WTC11 (cell line): ENCODE results near the gene TH. TPM values are rescaled to one million over a fixed set of nuclear protein-coding genes. Genes with fewer than 3 reads are reported as not detected.

ENCODE experiments used
- ATAC-seq: fragments of 200-7000 bp; cut with Tn5 transposase; 2 replicates; pipeline ENCODE4 v1.10.0; 2021; ENCODE audit warnings: mild to moderate bottlenecking, moderate library complexity
- CTCF ChIA-PET: fragments of 300-600 bp; sonication (Branson Sonifier 250); formaldehyde crosslinking; loops from one replicate; lab custom pipeline; 2021; ENCODE audit warnings: antibody characterized with exemption; lab: Charles Lee
- POLR2A ChIA-PET: fragments of 350-600 bp; sonication (Branson Sonifier 250); formaldehyde crosslinking; loops from one replicate; lab custom pipeline; 2021; ENCODE audit warnings: antibody characterized with exemption; lab: Charles Lee
- DNase-seq: peaks from one replicate; pipeline ENCODE4 v3.0.0; 2021; ENCODE audit warnings: low spot score
- H3K27ac Mint-ChIP-seq: 2 replicates; pipeline ENCODE4 v1.8.0; 2021; ENCODE audit warnings: mixed read lengths
- H3K27me3 Mint-ChIP-seq: 2 replicates; pipeline ENCODE4 v1.8.0; 2021; ENCODE audit warnings: low read depth, mild to moderate bottlenecking, moderate library complexity, mixed read lengths
- H3K36me3 Mint-ChIP-seq: 2 replicates; pipeline ENCODE4 v1.8.0; 2021; ENCODE audit warnings: mixed read lengths
- H3K4me1 Mint-ChIP-seq: 2 replicates; pipeline ENCODE4 v1.8.0; 2022; ENCODE audit warnings: mixed read lengths
- H3K4me3 Mint-ChIP-seq: 2 replicates; pipeline ENCODE4 v1.8.0; 2021; ENCODE audit warnings: mild to moderate bottlenecking, moderate library complexity, mixed read lengths
- H3K9me3 Mint-ChIP-seq: 2 replicates; pipeline ENCODE4 v1.8.0; 2021; ENCODE audit warnings: mixed read lengths
- GABPB1 ChIP-seq: sonication (generic); formaldehyde crosslinking; IDR thresholded peaks from 2 replicates; pipeline ENCODE4 v1.8.1; 2023; ENCODE audit warnings: mild to moderate bottlenecking, missing genetic modification reagents
- HMGA2 ChIP-seq: fragments of 250-450 bp; sonication (Bioruptor Pico); IDR thresholded peaks from 2 replicates; pipeline ENCODE4 v1.4.0; 2021; ENCODE audit warnings: mild to moderate bottlenecking, moderate library complexity
- IRF2 ChIP-seq: sonication (generic); formaldehyde crosslinking; IDR thresholded peaks from 2 replicates; pipeline ENCODE4 v1.8.0; 2022; ENCODE audit warnings: low read depth, missing genetic modification reagents, borderline replicate concordance
- MXD4 ChIP-seq: fragments of 250-450 bp; sonication (Bioruptor Pico); IDR thresholded peaks from 2 replicates; pipeline ENCODE4 v1.8.0; 2021; ENCODE audit warnings: mild to moderate bottlenecking, moderate library complexity, borderline replicate concordance
- SOX15 ChIP-seq: fragments of 250-450 bp; sonication (Bioruptor Pico); IDR thresholded peaks from 2 replicates; pipeline ENCODE4 v1.9.0; 2021; ENCODE audit warnings: mild to moderate bottlenecking
- TCF7 ChIP-seq: sonication (generic); formaldehyde crosslinking; IDR thresholded peaks from 2 replicates; pipeline ENCODE4 v1.8.0; 2022; ENCODE audit warnings: mild to moderate bottlenecking, low read depth, missing genetic modification reagents, moderate library complexity
- ZBTB21 ChIP-seq: sonication (generic); formaldehyde crosslinking; IDR thresholded peaks from 2 replicates; pipeline ENCODE4 v1.8.1; 2023; ENCODE audit warnings: mild to moderate bottlenecking, missing genetic modification reagents, borderline replicate concordance
- total RNA-seq: library from RNA; stranded (reverse); gene quantifications from 3 replicates; pipeline ENCODE4 v1.2.3, GENCODE V29; 2021
- TF ChIP-seq, protein P1 (sequence below): fragments of 250-450 bp; sonication (Bioruptor Pico); IDR thresholded peaks from 2 replicates; pipeline ENCODE4 v1.8.0; 2021; ENCODE audit warnings: mild to moderate bottlenecking
- TF ChIP-seq, protein P2 (sequence below): sonication (generic); formaldehyde crosslinking; IDR thresholded peaks from 2 replicates; pipeline ENCODE4 v1.8.0; 2022; ENCODE audit warnings: mild to moderate bottlenecking, missing genetic modification reagents
- TF ChIP-seq, protein P3 (sequence below): sonication (generic); formaldehyde crosslinking; conservative IDR thresholded peaks from 2 replicates; pipeline ENCODE4 v1.8.1; 2023; ENCODE audit warnings: mild to moderate bottlenecking, low read depth, missing genetic modification reagents, moderate library complexity
- TF ChIP-seq, protein P4 (sequence below): fragments of 250-450 bp; sonication (Bioruptor Pico); conservative IDR thresholded peaks from 2 replicates; pipeline ENCODE4 v1.9.0; 2021; ENCODE audit warnings: mild to moderate bottlenecking

Gene TH
- total RNA-seq, 1 experiment from 2014 or later = not detected

DNA sequence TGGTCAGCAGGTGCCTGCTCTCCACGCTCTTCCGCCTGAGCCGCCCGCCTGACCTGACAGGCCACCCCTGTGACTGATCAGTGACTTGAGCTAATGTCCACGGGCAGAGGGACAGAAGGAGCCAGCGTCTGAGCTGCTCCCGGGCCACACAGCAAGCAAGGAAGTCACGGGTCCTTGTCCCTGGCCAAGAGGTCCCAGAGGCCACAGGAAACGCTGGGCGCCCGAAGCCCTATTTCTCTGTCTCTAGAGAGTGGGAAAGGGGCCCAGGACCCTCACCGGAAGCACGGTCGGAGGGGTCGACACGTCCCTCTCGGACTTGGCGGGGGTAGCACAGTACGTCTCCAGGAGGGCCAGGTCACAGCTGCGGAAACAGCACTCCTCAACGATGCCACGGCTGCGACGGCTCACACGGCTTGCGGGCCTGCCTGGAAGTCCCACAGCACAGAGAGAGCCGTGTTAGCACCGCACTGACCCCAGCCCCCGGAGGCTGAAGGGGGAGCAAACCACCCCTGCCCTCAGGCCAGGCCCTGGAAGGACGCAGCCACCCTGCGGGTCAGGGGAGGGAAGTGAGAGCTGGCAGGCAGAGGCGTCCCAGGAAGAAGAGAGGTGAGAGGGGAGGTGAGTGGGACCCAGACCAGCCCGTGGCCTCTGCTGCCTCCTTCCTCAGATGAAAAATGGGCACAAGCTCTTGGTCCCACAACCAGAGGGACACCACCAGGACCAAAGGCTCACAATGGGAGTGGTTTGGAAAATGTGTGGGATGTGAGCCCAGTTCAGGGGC is 38.2 kb downstream of the TH start (continued):
- TF ChIP-seq HMGA2 (no peak), SOX15 (CRISPR knock-in tag) (no peak), IRF2 (CRISPR knock-in tag) (no peak)
- TF ChIP-seq, protein P1, sequence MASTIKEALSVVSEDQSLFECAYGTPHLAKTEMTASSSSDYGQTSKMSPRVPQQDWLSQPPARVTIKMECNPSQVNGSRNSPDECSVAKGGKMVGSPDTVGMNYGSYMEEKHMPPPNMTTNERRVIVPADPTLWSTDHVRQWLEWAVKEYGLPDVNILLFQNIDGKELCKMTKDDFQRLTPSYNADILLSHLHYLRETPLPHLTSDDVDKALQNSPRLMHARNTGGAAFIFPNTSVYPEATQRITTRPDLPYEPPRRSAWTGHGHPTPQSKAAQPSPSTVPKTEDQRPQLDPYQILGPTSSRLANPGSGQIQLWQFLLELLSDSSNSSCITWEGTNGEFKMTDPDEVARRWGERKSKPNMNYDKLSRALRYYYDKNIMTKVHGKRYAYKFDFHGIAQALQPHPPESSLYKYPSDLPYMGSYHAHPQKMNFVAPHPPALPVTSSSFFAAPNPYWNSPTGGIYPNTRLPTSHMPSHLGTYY = no peak
- TF ChIP-seq, protein P2, sequence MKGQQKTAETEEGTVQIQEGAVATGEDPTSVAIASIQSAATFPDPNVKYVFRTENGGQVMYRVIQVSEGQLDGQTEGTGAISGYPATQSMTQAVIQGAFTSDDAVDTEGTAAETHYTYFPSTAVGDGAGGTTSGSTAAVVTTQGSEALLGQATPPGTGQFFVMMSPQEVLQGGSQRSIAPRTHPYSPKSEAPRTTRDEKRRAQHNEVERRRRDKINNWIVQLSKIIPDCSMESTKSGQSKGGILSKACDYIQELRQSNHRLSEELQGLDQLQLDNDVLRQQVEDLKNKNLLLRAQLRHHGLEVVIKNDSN (CRISPR knock-in tag) = no peak

DNA sequence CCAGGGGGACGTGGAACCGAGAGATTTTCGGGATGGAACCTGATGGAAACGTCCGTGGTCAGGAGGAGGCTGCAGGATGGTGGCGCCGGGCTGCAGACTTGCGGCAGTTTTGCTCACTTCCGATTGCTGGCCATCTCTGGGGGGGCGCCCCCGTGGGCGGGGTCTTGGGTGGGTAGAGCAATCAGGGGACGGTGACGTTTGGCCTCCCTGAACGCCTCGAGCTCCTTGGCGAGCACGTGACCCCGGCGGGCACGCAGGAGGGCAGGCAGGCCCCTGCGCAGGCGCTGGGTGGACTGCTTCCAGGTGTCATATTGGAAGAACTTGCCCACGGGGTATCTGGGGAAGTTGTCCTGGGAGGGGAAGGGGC is 38.8 kb downstream of the TH start:
- TF ChIP-seq GABPB1 (CRISPR knock-in tag) = 0 out of 2 replicates have a peak, but pooled peaks have one; percentile 20
- TF ChIP-seq, protein P3, sequence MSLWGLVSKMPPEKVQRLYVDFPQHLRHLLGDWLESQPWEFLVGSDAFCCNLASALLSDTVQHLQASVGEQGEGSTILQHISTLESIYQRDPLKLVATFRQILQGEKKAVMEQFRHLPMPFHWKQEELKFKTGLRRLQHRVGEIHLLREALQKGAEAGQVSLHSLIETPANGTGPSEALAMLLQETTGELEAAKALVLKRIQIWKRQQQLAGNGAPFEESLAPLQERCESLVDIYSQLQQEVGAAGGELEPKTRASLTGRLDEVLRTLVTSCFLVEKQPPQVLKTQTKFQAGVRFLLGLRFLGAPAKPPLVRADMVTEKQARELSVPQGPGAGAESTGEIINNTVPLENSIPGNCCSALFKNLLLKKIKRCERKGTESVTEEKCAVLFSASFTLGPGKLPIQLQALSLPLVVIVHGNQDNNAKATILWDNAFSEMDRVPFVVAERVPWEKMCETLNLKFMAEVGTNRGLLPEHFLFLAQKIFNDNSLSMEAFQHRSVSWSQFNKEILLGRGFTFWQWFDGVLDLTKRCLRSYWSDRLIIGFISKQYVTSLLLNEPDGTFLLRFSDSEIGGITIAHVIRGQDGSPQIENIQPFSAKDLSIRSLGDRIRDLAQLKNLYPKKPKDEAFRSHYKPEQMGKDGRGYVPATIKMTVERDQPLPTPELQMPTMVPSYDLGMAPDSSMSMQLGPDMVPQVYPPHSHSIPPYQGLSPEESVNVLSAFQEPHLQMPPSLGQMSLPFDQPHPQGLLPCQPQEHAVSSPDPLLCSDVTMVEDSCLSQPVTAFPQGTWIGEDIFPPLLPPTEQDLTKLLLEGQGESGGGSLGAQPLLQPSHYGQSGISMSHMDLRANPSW = no peak
- TF ChIP-seq, all 79 proteins: peak for 1
- POLR2A ChIA-PET = no interaction called here
- no peak for ATAC-seq
- no peak for DNase-seq
- H3K4me3 Mint-ChIP-seq = no peak overlapping the region
- peaks cover 7% of the 10 kb centered on the region for H3K4me1 Mint-ChIP-seq
- H3K27ac Mint-ChIP-seq = no peak overlapping the region
- peaks cover 62% of the 10 kb centered on the region for H3K27me3 Mint-ChIP-seq
- peaks cover 5% of the 10 kb centered on the region; the same call in 1 of the 2 replicates for H3K9me3 Mint-ChIP-seq
- CTCF ChIA-PET = interaction anchor here (0.6 to 2.5 kb wide), 4 partner anchors 11 to 555 kb away, joined by 3 to 15 read pairs (median 4); no protein-coding TSS in a partner anchor
- no peaks in the 10 kb centered on the region for H3K36me3 Mint-ChIP-seq

DNA sequence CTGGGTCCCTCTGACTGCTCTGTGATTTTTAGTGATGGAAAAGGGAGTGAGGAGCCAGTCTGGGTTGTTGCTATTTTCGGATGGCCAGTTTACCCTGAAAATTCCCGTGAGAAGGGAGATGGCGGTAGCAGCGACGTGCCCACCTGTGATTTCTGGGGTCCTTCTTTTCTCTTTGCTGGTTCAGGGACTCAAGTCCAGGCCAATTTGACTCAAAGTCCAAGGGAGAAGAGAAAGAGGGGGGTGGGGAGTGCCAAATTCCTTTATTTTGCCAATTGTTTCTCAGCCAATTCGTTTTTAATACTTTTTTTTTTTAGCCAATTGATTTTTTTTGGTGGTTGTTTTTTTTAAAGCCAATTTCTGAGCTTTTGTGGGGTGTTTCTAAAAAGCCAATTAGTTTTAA is 39.4 kb downstream of the TH start:
- Mint-ChIP-seq H3K36me3 (no peaks in the 10 kb centered on the region), H3K9me3 (peaks cover 5% of the 10 kb centered on the region; the same call in 1 of the 2 replicates), H3K27ac (no peak overlapping the region), H3K27me3 (peaks cover 56% of the 10 kb centered on the region), H3K4me3 (no peak overlapping the region)
- ATAC-seq (no peak), DNase-seq (no peak)
- POLR2A ChIA-PET = no interaction called here
- CTCF ChIA-PET = interaction anchor here (0.6 to 2.5 kb wide), 3 partner anchors 12 to 555 kb away, joined by 3 to 15 read pairs (median 4); no protein-coding TSS in a partner anchor
- TF ChIP-seq TCF7 = no peak
- TF ChIP-seq ZBTB21 (CRISPR knock-in tag) = no peak
- no peak for TF ChIP-seq MXD4
- TF ChIP-seq, protein P4, sequence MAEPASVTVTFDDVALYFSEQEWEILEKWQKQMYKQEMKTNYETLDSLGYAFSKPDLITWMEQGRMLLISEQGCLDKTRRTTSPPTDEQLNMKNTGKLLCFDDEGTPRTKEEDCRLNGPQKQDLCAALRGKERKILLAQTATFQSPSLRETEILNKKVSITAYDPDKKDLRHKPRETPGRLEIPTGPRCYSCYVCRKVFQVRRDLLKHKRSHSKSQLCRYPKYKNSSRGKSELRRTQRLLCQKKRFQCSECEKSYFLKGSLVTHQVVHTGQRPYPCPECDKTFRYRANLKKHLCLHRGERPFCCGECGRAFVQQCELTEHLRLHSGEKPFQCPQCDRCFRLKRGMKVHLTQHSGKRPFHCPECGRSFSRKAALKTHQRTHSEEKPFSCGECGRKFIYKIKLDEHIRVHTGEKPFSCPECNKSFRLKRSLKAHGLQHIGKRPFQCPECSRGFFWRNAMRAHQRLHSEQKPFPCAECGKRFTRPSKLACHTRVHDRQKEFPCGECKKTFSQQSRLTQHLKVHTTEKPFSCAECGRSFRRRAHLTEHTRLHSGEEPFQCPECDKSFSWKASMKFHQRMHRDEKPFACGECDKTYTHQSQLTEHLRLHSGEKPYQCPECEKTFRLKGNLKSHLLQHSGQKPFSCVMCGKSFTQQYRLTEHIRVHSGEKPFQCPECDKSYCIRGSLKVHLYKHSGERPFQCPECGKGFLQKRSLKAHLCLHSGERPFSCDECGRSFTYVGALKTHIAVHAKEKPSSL = no peak
- TF ChIP-seq, protein P2 (CRISPR knock-in tag) = no peak
- TF ChIP-seq, all 79 proteins: peak for 0
- peaks cover 7% of the 10 kb centered on the region for H3K4me1 Mint-ChIP-seq
